Measurements from ENCODE around the gene GLCE. TPM values are rescaled to one million over a fixed set of nuclear protein-coding genes. Genes with fewer than 3 reads are reported as not detected.

The GLCE gene
- total and polyA plus RNA-seq, 9 of the 15 experiments (the other 6 are each of a cell fraction or from before 2014, with no cell fraction given) = 4.6 to 12.3 (median 10.6) TPM

- TF ChIP-seq TSHZ1 (CRISPR knock-in tag; IDR thresholded peaks at IDR 0.05) (no peak), GTF2E2 (tag; IDR thresholded peaks at IDR 0.05) (0 out of 2 replicates have a peak, but pooled peaks have one; percentile 32), ZNF12 (CRISPR knock-in tag; IDR thresholded peaks at IDR 0.05) (no peak), CHD7 (IDR thresholded peaks at IDR 0.05; ENCODE audit: low read depth, low read length) (no peak), FOXM1 (IDR thresholded peaks at IDR 0.05; ENCODE audit: low read depth) (no peak), FOXM1 (CRISPR knock-in tag; IDR thresholded peaks at IDR 0.05; ENCODE audit: low read depth) (no peak), CHD1 (IDR thresholded peaks at IDR 0.05; ENCODE audit: low read length) (no peak), ZKSCAN3 (CRISPR knock-in tag; IDR thresholded peaks at IDR 0.05) (no peak), HDAC2 (IDR thresholded peaks at IDR 0.05) (no peak), ZNF3 (CRISPR knock-in tag; IDR thresholded peaks at IDR 0.05) (no peak), GATA2 (CRISPR knock-in tag; IDR thresholded peaks at IDR 0.05) (no peak), CHCHD3 (CRISPR knock-in tag; IDR thresholded peaks at IDR 0.05) (no peak)
Observed at GRCh38 chr15:69160141-69160993, at the start of gene GLCE (continued).
